ENCODE results near the gene BCAS3. TPM values are rescaled to one million over a fixed set of nuclear protein-coding genes. Genes with fewer than 3 reads are reported as not detected.
"Not testable (repeated sequence)": the region's sequence is repeated elsewhere in the genome, so short reads cannot be mapped to it uniquely, and the experiment has no call there.

The BCAS3 gene
- total RNA-seq, 1 experiment from 2014 or later, result 14.3 TPM

DNA sequence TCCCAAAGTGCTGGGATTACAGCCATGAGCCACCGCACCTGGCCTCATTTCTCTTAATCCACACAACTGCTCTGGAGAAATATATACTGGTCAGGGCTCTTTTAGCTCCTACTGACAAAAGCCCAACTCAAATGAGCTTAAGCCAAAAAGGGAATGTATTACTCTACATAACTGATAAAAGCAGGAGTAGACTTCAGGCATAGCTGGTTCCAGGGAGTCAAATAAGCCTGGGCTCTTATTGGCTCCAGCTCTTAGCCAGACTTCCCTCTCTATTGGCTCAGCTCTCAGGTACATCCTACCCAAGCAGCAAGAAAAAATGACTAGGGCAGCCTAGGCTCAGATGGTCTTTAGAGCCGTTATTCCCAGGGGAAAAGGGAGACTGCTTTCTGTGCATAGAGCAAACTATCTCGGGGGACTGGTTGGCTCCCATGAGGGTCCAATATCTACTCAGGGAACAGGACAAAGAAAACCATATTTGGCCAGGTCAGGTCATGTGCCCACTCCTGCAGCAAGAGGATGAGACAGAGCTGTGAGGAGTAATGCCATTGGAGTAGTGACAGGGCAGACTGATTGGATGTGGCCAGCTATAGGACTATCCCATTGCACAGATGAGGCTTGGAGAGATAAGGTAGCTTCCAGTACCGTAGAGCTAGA is 743.2 kb downstream of the BCAS3 start:
- Histone ChIP-seq H3K4me3 (no peak overlapping the region), H3K4me1 (replicated peaks) (peaks cover 12% of the 10 kb centered on the region), H3K9me3 (replicated peaks) (no peaks in the 10 kb centered on the region), H3K27me3 (replicated peaks) (peaks cover 2% of the 10 kb centered on the region; the same call in 1 of the 2 replicates), H3K27ac (no peak overlapping the region), H3K36me3 (no peaks in the 10 kb centered on the region)
- DNase-seq (ENCODE audit: low read depth in 1 of 2, low spot score in 2 of 2), result peak in 1 of 2 experiments; percentile 17

DNA sequence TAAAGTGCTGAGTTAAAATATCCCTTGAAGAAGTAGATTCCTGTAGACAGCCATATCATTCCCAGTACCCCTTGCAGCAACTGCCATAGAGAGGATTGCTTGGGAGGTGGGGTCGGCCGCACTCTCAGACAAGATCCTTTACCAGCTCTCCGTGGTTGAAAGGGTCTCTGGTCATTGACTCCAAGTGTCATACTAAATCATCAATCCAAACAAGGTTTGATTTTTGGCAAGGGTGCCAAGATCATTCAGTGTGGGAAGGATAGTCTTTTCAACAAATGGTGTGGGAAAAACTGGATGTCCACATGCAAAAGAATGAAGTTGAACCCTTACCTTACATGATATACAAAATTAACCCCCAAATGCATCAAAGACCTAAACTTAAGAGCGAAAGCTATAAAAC is 743.8 kb downstream of the BCAS3 start:
- no peaks in the 10 kb centered on the region for H3K9me3 ChIP-seq (replicated peaks)
- peaks cover 9% of the 10 kb centered on the region for H3K4me1 ChIP-seq (replicated peaks)
- H3K4me3 ChIP-seq, result no peak overlapping the region
- DNase-seq (ENCODE audit: low read depth in 1 of 2, low spot score in 2 of 2), result no peak
- peaks cover 2% of the 10 kb centered on the region; the same call in 1 of the 2 replicates for H3K27me3 ChIP-seq (replicated peaks)
- no peak overlapping the region for H3K27ac ChIP-seq
- no peaks in the 10 kb centered on the region for H3K36me3 ChIP-seq

DNA sequence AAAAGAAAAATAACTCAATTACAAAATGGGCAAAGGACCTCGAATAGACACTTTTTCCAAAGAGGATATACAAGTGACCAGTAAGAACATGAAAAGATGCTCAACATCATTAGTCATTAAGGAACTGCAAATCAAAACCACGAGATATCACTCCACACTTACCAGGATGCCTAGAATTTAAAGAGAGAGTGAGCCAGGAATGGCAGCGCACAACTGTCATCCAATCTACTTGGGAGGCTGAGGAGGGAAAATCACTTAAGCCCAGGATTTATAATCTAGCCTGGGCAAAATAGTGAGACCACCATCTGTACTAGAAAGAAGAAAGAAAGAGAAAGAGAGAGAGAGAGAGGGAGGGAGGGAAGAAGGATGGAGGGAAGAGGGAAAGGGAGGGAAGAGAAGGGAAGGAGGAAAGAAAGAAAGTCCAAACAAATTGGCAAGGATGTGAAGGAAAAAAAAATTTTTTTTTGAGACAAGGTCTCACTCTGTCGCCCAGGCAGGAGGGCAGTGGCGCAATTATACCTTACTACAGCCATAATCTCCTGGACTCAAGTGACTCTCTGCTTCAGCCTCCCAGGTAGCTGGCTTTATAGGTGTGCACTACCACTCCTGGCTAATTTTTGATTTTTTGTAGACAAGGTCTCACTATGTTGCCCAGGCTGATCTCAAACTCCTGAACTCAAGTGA is 744.6 kb downstream of the BCAS3 start:
- Histone ChIP-seq H3K9me3 (replicated peaks) (no peaks in the 10 kb centered on the region), H3K27ac (no peak overlapping the region), H3K4me1 (replicated peaks) (peaks cover 3% of the 10 kb centered on the region), H3K36me3 (no peaks in the 10 kb centered on the region), H3K27me3 (replicated peaks) (peaks cover 2% of the 10 kb centered on the region; the same call in 1 of the 2 replicates), H3K4me3 (no peak overlapping the region)
- DNase-seq (ENCODE audit: low read depth in 1 of 2, low spot score in 2 of 2), result no peak

DNA sequence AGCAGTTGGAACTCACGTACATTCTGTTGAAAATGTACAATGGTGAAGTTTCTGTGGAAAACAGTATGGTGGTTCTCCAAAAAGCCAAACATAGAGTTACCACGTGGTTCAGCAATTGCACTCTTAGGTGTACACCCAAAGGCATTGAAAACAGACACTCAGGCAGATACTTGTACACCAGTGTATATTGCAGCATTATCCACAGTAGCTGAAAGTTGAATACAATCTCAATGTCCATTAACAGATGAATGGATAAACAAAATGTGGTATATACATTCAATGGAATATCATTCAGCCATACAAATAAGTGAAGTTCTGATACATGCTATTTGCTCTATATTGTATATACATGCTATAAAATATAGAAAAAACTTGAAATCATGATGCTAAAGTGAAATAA is 745.2 kb downstream of the BCAS3 start:
- no peaks in the 10 kb centered on the region for H3K36me3 ChIP-seq
- H3K27ac ChIP-seq, result no peak overlapping the region
- H3K4me1 ChIP-seq (replicated peaks), result peaks cover 8% of the 10 kb centered on the region
- peaks cover 2% of the 10 kb centered on the region; the same call in 1 of the 2 replicates for H3K27me3 ChIP-seq (replicated peaks)
- no peak overlapping the region for H3K4me3 ChIP-seq
- no peaks in the 10 kb centered on the region; the same call in 1 of the 2 replicates for H3K9me3 ChIP-seq (replicated peaks)
- no peak for DNase-seq (ENCODE audit: low read depth in 1 of 2, low spot score in 2 of 2)

DNA sequence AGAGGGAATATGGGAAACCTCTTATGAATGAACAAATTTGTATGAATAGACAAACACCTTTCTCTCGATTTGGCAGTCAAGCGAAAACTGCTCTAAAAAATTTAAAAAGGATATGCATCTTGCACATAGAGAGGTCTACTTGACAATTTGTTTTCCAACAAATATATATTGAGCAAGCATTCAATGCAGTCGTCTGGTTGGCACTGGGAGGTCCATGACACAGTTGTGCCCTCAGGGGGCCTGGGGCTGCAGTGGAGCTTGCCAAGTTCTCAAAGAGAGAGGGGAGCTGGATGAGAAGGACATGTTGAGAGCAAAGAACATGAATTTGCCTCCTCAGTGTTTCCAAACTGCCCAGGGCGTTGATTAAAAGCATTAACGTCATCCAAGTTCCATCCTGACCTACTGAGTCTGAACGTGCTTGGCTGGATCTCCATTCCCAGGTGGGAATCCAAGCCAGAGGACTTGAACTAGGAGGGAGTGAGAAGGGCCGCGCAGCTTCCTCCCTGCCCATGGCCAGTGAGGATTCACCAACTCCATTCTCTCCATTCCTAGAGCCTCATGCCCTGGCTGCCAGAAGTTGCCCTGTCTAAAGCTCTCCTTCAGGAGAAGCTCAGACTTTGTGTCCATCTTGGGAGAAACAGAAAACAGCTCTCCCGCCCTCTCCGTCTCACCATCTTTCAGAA is 746.5 kb downstream of the BCAS3 start:
- no peak overlapping the region for H3K4me3 ChIP-seq
- H3K27me3 ChIP-seq (replicated peaks), result peaks cover 2% of the 10 kb centered on the region; the same call in 1 of the 2 replicates
- H3K9me3 ChIP-seq (replicated peaks), result no peaks in the 10 kb centered on the region; the same call in 1 of the 2 replicates
- DNase-seq (ENCODE audit: low read depth in 1 of 2, low spot score in 2 of 2), result no peak
- H3K36me3 ChIP-seq, result no peaks in the 10 kb centered on the region
- no peak overlapping the region for H3K27ac ChIP-seq
- peaks cover 8% of the 10 kb centered on the region for H3K4me1 ChIP-seq (replicated peaks)

DNA sequence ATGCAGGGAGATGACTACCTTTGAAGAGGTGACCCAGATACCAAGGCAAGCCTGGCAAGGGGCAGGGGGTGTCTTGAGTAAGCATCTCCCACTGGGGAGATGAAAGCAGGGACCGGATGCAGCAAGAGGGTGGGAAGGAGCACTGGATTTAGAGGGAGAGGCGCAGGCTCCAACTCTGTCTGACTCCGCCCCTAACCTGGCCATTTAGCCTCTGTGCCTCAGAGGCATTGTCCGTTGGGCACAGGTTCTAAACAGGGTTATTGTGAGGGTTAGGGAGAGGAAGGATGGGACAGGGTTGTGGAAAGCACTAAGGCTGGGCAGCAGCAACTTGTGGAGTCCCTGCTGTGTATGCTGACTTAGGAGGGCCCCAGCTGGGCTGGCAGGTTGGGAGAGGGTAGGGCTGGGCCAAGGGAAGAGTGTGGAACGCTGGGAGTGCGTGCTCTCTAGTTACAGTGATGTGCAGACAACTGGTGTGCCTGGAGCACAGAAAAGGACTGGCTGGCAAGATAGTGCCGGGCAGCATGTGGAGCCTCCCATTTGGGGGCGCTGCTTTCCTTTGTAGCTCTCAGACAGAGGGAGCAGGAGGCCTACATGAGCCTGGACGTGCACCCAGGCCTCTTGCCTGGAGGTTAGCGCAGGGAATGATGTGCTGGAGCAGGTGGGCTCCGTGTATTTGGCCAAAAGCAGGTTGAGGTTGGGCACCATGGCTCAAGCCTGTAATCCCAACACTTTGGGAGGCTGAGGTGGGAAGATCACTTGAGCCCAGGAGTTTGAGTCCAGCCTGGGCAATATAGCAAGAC is 748.2 kb downstream of the BCAS3 start:
- H3K27me3 ChIP-seq (replicated peaks), result peaks cover 2% of the 10 kb centered on the region; the same call in 1 of the 2 replicates
- DNase-seq (ENCODE audit: low read depth in 1 of 2, low spot score in 2 of 2), result no peak
- H3K36me3 ChIP-seq, result no peaks in the 10 kb centered on the region
- no peak overlapping the region for H3K27ac ChIP-seq
- H3K9me3 ChIP-seq (replicated peaks), result no peaks in the 10 kb centered on the region; the same call in 1 of the 2 replicates
- H3K4me1 ChIP-seq (replicated peaks), result peaks cover 8% of the 10 kb centered on the region
- no peak overlapping the region for H3K4me3 ChIP-seq

DNA sequence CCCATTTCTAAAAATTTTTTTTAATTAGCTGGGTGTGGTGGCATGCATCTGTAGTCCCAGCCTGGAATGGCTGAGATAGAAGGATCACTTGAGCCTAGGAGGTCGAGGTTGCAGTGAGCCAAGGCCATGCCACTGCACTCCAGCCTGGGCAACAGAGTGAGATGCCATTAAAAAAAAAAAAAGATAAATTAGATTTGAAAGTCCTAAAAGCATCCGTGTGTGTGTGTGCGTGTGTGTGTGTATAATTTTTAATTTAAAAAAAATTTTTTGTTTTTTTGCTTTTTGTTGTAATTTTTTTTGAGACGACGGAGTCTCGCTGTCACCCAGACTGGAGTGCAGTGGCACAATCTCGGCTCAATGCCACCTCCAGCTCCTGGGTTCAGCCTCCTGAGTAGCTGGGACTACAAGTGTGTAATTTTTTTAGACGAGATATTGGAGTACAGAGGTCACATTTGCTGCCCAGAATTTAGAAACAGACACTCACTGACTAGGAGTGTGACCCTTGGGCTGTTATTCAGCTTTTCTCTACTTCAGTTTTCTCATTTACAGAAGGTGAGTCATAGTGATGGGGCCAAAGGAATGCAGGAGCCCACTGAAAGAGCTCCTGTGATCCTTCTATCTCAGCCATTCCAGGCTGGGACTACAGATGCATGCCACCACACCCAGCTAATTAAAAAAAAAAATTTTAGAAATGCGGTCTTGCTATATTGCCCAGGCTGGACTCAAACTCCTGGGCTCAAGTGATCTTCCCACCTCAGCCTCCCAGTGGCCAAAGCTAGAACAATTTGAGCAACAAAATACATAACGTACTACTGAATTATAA is 749.0 kb downstream of the BCAS3 start:
- Histone ChIP-seq H3K4me1 (replicated peaks) (peaks cover 8% of the 10 kb centered on the region), H3K4me3 (no peak overlapping the region), H3K36me3 (no peaks in the 10 kb centered on the region), H3K27ac (no peak overlapping the region), H3K9me3 (replicated peaks) (no peaks in the 10 kb centered on the region; the same call in 1 of the 2 replicates), H3K27me3 (replicated peaks) (peaks cover 2% of the 10 kb centered on the region; the same call in 1 of the 2 replicates)
- DNase-seq (ENCODE audit: low read depth in 1 of 2, low spot score in 2 of 2), result peak; percentile 64 to 70

DNA sequence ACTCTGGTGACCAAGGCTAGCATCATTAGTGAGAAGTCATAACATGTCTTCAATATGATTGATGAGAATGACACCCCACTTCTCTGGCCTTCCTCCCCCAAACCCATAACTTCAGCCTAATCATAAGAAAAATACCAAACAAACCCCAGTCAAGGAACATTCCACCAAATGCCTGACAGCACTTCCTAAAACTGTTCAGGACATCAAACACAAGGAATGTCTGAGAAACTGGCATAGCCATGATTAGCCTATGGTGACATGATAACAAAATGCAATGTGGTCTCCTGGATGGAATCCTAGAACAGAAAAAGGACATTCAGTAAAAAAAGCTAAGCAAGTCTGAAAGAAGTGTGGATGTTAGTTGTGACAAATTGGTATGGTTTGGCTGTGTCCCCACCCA is 749.9 kb downstream of the BCAS3 start:
- peaks cover 8% of the 10 kb centered on the region for H3K4me1 ChIP-seq (replicated peaks)
- no peak overlapping the region for H3K4me3 ChIP-seq
- H3K27me3 ChIP-seq (replicated peaks), result no peaks in the 10 kb centered on the region
- no peak overlapping the region for H3K27ac ChIP-seq
- no peaks in the 10 kb centered on the region for H3K36me3 ChIP-seq
- no peaks in the 10 kb centered on the region; the same call in 1 of the 2 replicates for H3K9me3 ChIP-seq (replicated peaks)
- no peak for DNase-seq (ENCODE audit: low read depth in 1 of 2, low spot score in 2 of 2)

DNA sequence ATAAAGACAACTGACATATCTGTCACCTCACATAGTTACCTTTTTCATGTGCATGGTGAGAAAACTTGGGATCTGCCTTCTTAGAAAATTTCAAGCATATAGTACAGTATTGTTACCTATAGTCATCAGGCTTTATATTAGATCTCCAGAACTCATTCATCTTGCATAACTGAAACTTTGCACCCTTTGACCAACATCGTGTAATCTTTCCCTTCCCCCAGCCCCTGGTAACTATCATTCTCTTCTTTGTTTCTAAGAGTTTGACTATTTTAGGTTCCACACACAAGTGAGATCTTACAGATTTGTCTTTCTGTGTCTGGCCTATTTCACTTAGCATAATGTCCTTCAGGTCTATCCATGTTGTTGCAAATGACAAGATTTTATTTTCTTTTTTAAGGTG is 751.6 kb downstream of the BCAS3 start:
- Histone ChIP-seq H3K9me3 (replicated peaks) (no peaks in the 10 kb centered on the region; the same call in 1 of the 2 replicates), H3K4me1 (replicated peaks) (peaks cover 8% of the 10 kb centered on the region), H3K36me3 (no peaks in the 10 kb centered on the region), H3K27ac (no peak overlapping the region), H3K4me3 (no peak overlapping the region), H3K27me3 (replicated peaks) (no peaks in the 10 kb centered on the region)
- DNase-seq (ENCODE audit: low read depth in 1 of 2, low spot score in 2 of 2), result no peak

DNA sequence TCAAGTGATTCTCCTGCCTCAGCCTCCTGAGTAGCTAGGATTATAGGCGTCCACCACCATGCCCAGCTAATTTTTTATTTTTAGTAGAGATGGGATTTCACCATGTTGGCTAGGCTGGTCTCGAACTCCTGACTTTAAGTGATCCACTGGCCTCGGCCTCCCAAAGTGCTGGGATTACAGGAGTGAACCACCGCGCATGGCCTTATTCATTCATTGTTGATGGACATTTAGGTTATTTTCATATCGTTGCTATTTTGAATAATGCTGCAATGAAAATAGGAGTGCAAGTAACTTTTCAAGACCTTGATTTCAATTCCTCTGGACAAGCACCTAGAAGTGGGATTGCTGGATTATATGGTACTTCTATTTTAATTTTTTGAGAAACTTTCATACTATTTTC is 752.2 kb downstream of the BCAS3 start:
- not testable (repeated sequence) for H3K27ac ChIP-seq; H3K4me1 ChIP-seq (replicated peaks); H3K9me3 ChIP-seq (replicated peaks); H3K36me3 ChIP-seq; DNase-seq (ENCODE audit: low read depth in 1 of 2, low spot score in 2 of 2); H3K27me3 ChIP-seq (replicated peaks); H3K4me3 ChIP-seq

DNA sequence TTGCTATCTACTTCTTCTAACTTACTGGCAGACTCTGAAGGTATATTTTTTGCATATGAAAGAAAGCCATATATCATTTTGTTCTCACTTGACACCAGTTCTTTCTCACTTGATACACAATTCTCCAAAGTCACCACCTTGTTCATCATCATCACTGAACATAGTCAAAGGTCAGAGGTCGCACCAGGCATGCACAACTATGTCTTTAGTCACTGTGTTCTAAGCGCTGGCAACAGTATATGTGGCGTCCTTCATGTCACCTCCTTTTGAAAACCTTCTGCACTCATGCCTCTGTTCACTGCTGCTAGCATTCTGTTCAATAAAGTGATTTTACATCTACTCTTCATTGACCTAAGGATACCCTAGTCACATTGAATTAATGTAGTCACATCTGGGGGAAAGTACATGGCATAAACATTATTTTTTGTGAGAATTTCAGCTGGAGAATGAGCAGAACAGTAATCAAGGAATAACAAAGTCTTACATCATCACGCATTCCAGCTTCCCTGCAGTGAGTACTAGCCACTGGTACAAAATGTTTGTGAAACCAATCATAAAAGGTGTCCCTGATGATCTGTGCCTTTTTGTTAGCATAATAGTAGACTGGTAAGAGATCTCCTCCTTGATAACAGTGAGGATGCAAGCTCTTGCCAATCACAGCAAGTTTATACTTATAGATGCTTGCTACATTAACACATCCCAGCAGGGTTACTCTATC is 754.1 kb downstream of the BCAS3 start:
- Histone ChIP-seq H3K27ac (no peak overlapping the region), H3K36me3 (no peaks in the 10 kb centered on the region), H3K27me3 (replicated peaks) (no peaks in the 10 kb centered on the region), H3K9me3 (replicated peaks) (peaks cover 7% of the 10 kb centered on the region), H3K4me3 (no peak overlapping the region), H3K4me1 (replicated peaks) (peaks cover 8% of the 10 kb centered on the region)
- no peak for DNase-seq (ENCODE audit: low read depth in 1 of 2, low spot score in 2 of 2)

DNA sequence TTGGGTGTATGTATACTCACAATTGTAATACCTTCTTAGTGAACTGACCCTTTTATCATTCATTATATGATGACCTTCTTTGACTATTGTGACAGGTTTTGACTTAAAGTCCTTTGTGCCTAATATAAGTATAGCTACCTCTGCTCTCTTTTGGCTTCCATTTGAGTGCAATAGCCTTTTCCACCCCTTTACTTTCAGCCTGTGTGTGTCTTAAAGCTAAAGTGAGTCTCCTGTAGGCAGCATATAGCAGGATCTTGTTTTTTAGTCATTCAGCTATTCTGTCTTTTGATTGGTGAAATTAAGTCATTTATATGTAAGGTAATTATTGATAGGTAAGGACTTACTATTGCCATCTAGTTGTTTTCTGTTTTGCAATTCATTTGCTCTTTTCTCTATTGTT is 758.6 kb downstream of the BCAS3 start:
- H3K9me3 ChIP-seq (replicated peaks), result peaks cover 7% of the 10 kb centered on the region
- H3K4me1 ChIP-seq (replicated peaks), result no peaks in the 10 kb centered on the region
- H3K27me3 ChIP-seq (replicated peaks), result no peaks in the 10 kb centered on the region
- no peak overlapping the region for H3K27ac ChIP-seq
- DNase-seq (ENCODE audit: low read depth in 1 of 2, low spot score in 2 of 2), result no peak
- no peaks in the 10 kb centered on the region for H3K36me3 ChIP-seq
- no peak overlapping the region for H3K4me3 ChIP-seq

Data from SJSA1 (cell line).